Esophagus (tissue), 2 donors: ENCODE measurements around the gene YBX2. TPM values are rescaled to one million over a fixed set of nuclear protein-coding genes. Genes with fewer than 3 reads are reported as not detected.
A peak's percentile ranks its signal among the peaks of the same experiment; 100 is the strongest.
"Not testable (repeated sequence)": the region's sequence is repeated elsewhere in the genome, so short reads cannot be mapped to it uniquely, and the experiment has no call there.

Source experiments
- H3K27ac ChIP-seq, 2 donors: one replicate each; pipeline ENCODE4 v1.5.1; 2013; ENCODE audit warnings: low read depth in 2 of 2, mild to moderate bottlenecking in 2 of 2, inconsistent platforms in 1 of 2, low read length in 1 of 2, moderate library complexity in 1 of 2
- H3K27me3 ChIP-seq, 2 donors: one replicate each; pipeline ENCODE4 v1.6.1; 2013; ENCODE audit warnings: low read length in 2 of 2, control low read depth in 1 of 2, mild to moderate bottlenecking in 1 of 2; ENCODE audit not compliant: insufficient read depth in 2 of 2, control insufficient read depth in 1 of 2
- H3K36me3 ChIP-seq, 2 donors: one replicate each; pipeline ENCODE4 v1.6.1; 2013; ENCODE audit warnings: low read length in 1 of 2; ENCODE audit not compliant: control insufficient read depth in 2 of 2, insufficient read depth in 2 of 2
- H3K4me1 ChIP-seq, 2 donors: one replicate each; pipeline ENCODE4 v1.6.1; 2013; ENCODE audit warnings: low read length in 1 of 2; ENCODE audit not compliant: control insufficient read depth in 2 of 2, insufficient read depth in 2 of 2
- H3K4me3 ChIP-seq, 2 donors: one replicate each; pipeline ENCODE4 v1.5.1; 2013; ENCODE audit warnings: low read length in 2 of 2, mild to moderate bottlenecking in 2 of 2, low read depth in 1 of 2, moderate library complexity in 1 of 2
- H3K9me3 ChIP-seq, 2 donors: one replicate each; pipeline ENCODE4 v1.6.1; 2013; ENCODE audit warnings: mild to moderate bottlenecking in 2 of 2, low read depth in 1 of 2, low read length in 1 of 2, moderate library complexity in 1 of 2; ENCODE audit not compliant: control insufficient read depth in 2 of 2, insufficient read depth in 1 of 2
- WGBS, 2 donors: extraction: QIAGEN DNeasy Blood & Tissue Kit; methylation state at CpG; one replicate each; pipeline ENCODE4 v1.1.7; 2013; 5-methylcytosine and 5-hydroxymethylcytosine counted together
- polyA plus RNA-seq, 2 donors: library from polyadenylated mRNA; stranded (reverse); fragments of 200-250 nt; gene quantifications; one replicate each; pipeline ENCODE4 v1.2.3, GENCODE V29; 2013
- donor health status: healthy with polysubstance abuse.
- donor health status: Bipolar disorder and iron deficiency.

Gene YBX2
- polyA plus RNA-seq, 2 donors: 2.8 to 13.0 TPM

DNA sequence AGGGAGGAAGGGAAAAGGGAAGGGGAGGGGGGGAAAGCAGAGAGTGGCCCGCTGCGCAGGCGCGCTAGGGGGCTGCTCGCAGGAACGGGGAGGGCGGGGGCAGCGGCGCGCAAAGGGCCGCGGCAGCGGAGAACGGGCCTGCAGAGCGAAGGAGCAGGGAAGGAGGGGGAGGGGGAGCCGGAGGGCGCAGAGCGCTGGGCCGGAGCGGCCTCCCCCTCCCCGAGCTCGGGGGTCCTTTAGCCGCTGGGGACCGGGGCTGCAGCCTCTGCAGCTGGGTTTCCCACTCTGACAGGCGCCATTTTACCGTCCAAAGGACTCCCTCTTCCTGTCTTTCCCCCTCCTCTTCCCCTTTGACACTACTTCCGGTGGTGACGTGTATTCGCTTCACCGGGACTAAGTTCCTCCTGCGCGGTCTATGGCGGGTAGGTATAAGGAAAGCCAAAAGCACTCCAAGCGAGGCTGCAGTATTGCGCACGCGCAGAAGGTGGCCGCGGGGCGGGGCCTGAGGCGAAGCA is 42.7 kb downstream of the YBX2 start, which contains the start of gene CTDNEP1:
CTDNEP1 (minus strand) TSS at position 74 of the 515 bp plus-strand sequence. CDS start 438 bp downstream, outside the sequence.
- peak within 1 kb of the TSS; percentile 99 to 100 for H3K27ac ChIP-seq
- no peaks in the 10 kb centered on the region for H3K9me3 ChIP-seq
- peaks cover 4 to 9% of the 10 kb centered on the region in 2 donors for H3K36me3 ChIP-seq
- no peaks in the 10 kb centered on the region for H3K27me3 ChIP-seq
- WGBS, 2 donors: 1 to 2% methylated on average over 19 to 41 of the region's 41 CpGs
- H3K4me3 ChIP-seq: peak within 1 kb of the TSS; percentile 77 to 78
- peaks cover 3 to 6% of the 10 kb centered on the region in 2 donors for H3K4me1 ChIP-seq

GRCh38 chr17:7250695-7251627 is 43.5 kb downstream of the YBX2 start:
- peak overlapping the region; percentile 99 to 100 for H3K27ac ChIP-seq
- H3K4me1 ChIP-seq: peaks cover 3 to 6% of the 10 kb centered on the region in 2 donors
- H3K4me3 ChIP-seq: peak overlapping the region; percentile 77 to 78
- WGBS, 2 donors: 0 to 1% methylated on average over 43 to 55 of the region's 55 CpGs
- H3K9me3 ChIP-seq: no peaks in the 10 kb centered on the region
- no peaks in the 10 kb centered on the region for H3K27me3 ChIP-seq
- H3K36me3 ChIP-seq: peaks cover 0 to 5% of the 10 kb centered on the region in 2 donors

GRCh38 chr17:7249830-7250229 is 44.6 kb downstream of the YBX2 start:
- peak overlapping the region; percentile 12 to 77 for H3K4me3 ChIP-seq
- peaks cover 3 to 6% of the 10 kb centered on the region in 2 donors for H3K4me1 ChIP-seq
- no peaks in the 10 kb centered on the region for H3K27me3 ChIP-seq
- no peak overlapping the region for H3K27ac ChIP-seq
- peaks cover 0 to 7% of the 10 kb centered on the region in 2 donors for H3K36me3 ChIP-seq
- 82 to 84% methylated on average over 7 of the region's 7 CpGs for WGBS, 2 donors
- H3K9me3 ChIP-seq: no peaks in the 10 kb centered on the region

GRCh38 chr17:7249214-7249613 is 45.2 kb downstream of the YBX2 start:
- peak overlapping the region in 1 of 2 donors; percentile 51 for H3K27ac ChIP-seq
- peaks cover 3 to 6% of the 10 kb centered on the region in 2 donors for H3K4me1 ChIP-seq

GRCh38 chr17:7248796-7249195 is 45.6 kb downstream of the YBX2 start:
- Histone ChIP-seq H3K9me3 (no peaks in the 10 kb centered on the region), H3K4me1 (peaks cover 3 to 6% of the 10 kb centered on the region in 2 donors), H3K27me3 (no peaks in the 10 kb centered on the region), H3K27ac (no peak overlapping the region), H3K36me3 (peaks cover 0 to 5% of the 10 kb centered on the region in 2 donors), H3K4me3 (no peak overlapping the region)
- WGBS, 2 donors: 67 to 72% methylated on average over 4 of the region's 4 CpGs

More at GRCh38 chr17:7249214-7249613, 45.2 kb downstream of the YBX2 start:
- Histone ChIP-seq H3K9me3 (no peaks in the 10 kb centered on the region), H3K36me3 (peaks cover 0 to 5% of the 10 kb centered on the region in 2 donors), H3K27me3 (no peaks in the 10 kb centered on the region), H3K4me3 (no peak overlapping the region)
- whole genome bisulfite sequencing, 2 donors: 81% methylated on average over 6 of the region's 6 CpGs

GRCh38 chr17:7246779-7247178 is 47.7 kb downstream of the YBX2 start:
- Histone ChIP-seq H3K4me1 (peaks cover 3 to 7% of the 10 kb centered on the region in 2 donors), H3K27ac (peak overlapping the region in 1 of 2 donors; percentile 56)
- WGBS, 2 donors: 91 to 92% methylated on average over 5 of the region's 5 CpGs

GRCh38 chr17:7243838-7244237 is 50.6 kb downstream of the YBX2 start:
- not testable (repeated sequence) for H3K9me3 ChIP-seq, H3K36me3 ChIP-seq, H3K4me1 ChIP-seq, H3K27me3 ChIP-seq
- 67 to 76% methylated on average over 10 of the region's 10 CpGs for WGBS, 2 donors
- peak overlapping the region in 1 of 2 donors; percentile 94 for H3K4me3 ChIP-seq
- peak overlapping the region in 1 of 2 donors; percentile 40 for H3K27ac ChIP-seq

More at GRCh38 chr17:7246779-7247178, 47.7 kb downstream of the YBX2 start:
- Histone ChIP-seq H3K27me3 (no peaks in the 10 kb centered on the region), H3K4me3 (no peak overlapping the region), H3K36me3 (peaks cover 0 to 5% of the 10 kb centered on the region in 2 donors), H3K9me3 (no peaks in the 10 kb centered on the region)

DNA sequence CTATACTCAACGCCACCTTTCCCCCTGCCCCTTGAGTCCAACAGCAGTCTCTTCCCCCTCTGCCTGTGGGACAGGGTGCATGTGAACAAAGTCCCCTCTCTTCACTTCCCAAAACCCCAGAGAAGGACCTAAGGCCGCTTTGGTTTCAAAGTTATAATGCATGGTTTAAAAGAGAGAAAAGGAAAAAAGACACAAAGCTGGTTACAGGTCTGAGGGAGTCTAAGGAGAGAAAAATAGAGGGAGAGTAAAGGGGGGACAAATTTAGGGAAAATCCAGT is 51.0 kb downstream of the YBX2 start:
- peaks cover 4 to 5% of the 10 kb centered on the region in 2 donors for H3K36me3 ChIP-seq
- WGBS, 2 donors: 39% methylated on average over 2 of the region's 2 CpGs

DNA sequence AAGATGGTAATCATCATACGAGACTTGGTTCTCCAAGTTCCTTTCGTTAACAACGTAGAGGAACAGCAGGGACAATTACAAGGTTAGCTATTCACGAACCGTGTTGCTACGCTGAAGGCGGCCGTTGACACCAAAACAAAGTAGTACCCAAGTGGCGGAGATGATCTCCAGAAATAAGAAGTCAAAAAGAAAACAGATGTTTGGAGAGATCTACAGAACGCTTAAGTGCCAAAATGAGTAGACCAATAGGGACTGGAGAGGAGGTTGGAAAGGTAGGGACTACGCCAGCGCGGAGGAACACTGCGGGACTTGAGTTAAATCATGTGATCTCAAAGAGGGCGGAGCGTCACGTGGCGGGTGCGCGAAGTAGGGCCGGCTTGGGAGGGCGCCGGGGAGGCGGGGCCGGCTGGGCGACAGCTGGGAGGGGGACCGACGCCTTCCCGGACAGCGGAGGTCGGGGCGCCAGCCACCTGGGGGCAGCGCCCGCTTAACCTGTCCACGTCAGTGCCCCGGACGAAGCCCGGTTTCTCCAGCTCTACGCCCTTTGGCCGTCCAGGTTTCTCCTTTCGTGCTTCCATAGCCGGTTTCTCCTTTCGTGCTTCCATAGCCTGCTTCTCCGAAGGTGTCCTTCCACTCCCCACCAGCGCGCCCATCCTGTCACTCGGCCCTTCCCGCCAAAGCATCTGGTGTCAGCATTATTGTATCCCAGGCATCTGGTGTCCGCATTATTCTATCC is 51.6 kb downstream of the YBX2 start:
- Histone ChIP-seq H3K4me3 (peak overlapping the region; percentile 92 to 94), H3K36me3 (peaks cover 4 to 5% of the 10 kb centered on the region in 2 donors), H3K4me1 (peaks cover 0 to 7% of the 10 kb centered on the region in 2 donors), H3K27me3 (no peaks in the 10 kb centered on the region), H3K27ac (peak overlapping the region; percentile 98 to 100), H3K9me3 (no peaks in the 10 kb centered on the region)
- 1% methylated on average over 35 to 49 of the region's 49 CpGs for WGBS, 2 donors

More for the DNA sequence above, 51.0 kb downstream of the YBX2 start:
- Histone ChIP-seq H3K27me3 (no peaks in the 10 kb centered on the region), H3K27ac (peak overlapping the region; percentile 98 to 100), H3K9me3 (no peaks in the 10 kb centered on the region), H3K4me1 (peaks cover 0 to 7% of the 10 kb centered on the region in 2 donors), H3K4me3 (peak overlapping the region; percentile 92 to 94)
